ENCODE measurements around the gene PHF8.

The PHF8 gene

GRCh38 chrX:54012830-54013500, 31.3 kb downstream of the PHF8 start:
- Histone ChIP-seq H3K4me2 (ENCODE audit: low read length) (no peak overlapping the region), H3K4me1 (ENCODE audit: control insufficient read depth, low read depth, low read length) (no peaks in the 10 kb centered on the region), H3K4ac (ENCODE audit: low read depth, low read length) (no peak overlapping the region), H3K27ac (ENCODE audit: low read depth, low read length) (no peak overlapping the region), H2BK15ac (replicated peaks; ENCODE audit: low read depth) (no peak overlapping the region), H3K27me3 (ENCODE audit: insufficient read depth, low read length, poor library complexity) (no peaks in the 10 kb centered on the region), H4K5ac (ENCODE audit: low read length) (no peak overlapping the region), H4K8ac (ENCODE audit: low read depth, low read length) (no peak overlapping the region), H3K18ac (ENCODE audit: low read length) (no peak overlapping the region), H3K36me3 (ENCODE audit: control insufficient read depth, insufficient read depth, low read length) (no peaks in the 10 kb centered on the region), H3K79me1 (ENCODE audit: low read length) (no peaks in the 10 kb centered on the region), H2BK120ac (ENCODE audit: low read depth, low read length) (no peak overlapping the region), H3K79me2 (ENCODE audit: control insufficient read depth, insufficient read depth, low read length) (no peaks in the 10 kb centered on the region), H3K4me3 (ENCODE audit: low read length) (no peak overlapping the region), H3K23ac (ENCODE audit: low read length) (no peak overlapping the region), H3K9ac (ENCODE audit: low read length) (no peak overlapping the region), H3K56ac (ENCODE audit: low read length) (no peak overlapping the region), H2AK5ac (ENCODE audit: low read length) (no peak overlapping the region), H2BK5ac (ENCODE audit: low read length) (no peak overlapping the region)
- no CpG with 5 or more reads among the region's 1 CpG for WGBS (ENCODE audit: extremely low coverage, insufficient coverage, low lambda C conversion rate)
- DNase-seq = no peak

GRCh38 chrX:54007682-54008081, 36.6 kb downstream of the PHF8 start:
- Histone ChIP-seq H2BK5ac (ENCODE audit: low read length) (no peak overlapping the region), H3K79me1 (ENCODE audit: low read length) (no peaks in the 10 kb centered on the region), H4K5ac (ENCODE audit: low read length) (no peak overlapping the region), H3K23ac (ENCODE audit: low read length) (no peak overlapping the region), H2AK5ac (ENCODE audit: low read length) (no peak overlapping the region), H3K56ac (ENCODE audit: low read length) (no peak overlapping the region), H2BK120ac (ENCODE audit: low read depth, low read length) (no peak overlapping the region), H3K4me3 (ENCODE audit: low read length) (no peak overlapping the region), H3K9ac (ENCODE audit: low read length) (no peak overlapping the region), H3K36me3 (ENCODE audit: control insufficient read depth, insufficient read depth, low read length) (no peaks in the 10 kb centered on the region), H2BK15ac (replicated peaks; ENCODE audit: low read depth) (no peak overlapping the region), H3K4ac (ENCODE audit: low read depth, low read length) (no peak overlapping the region), H3K79me2 (ENCODE audit: control insufficient read depth, insufficient read depth, low read length) (no peaks in the 10 kb centered on the region), H3K27me3 (ENCODE audit: insufficient read depth, low read length, poor library complexity) (no peaks in the 10 kb centered on the region), H4K8ac (ENCODE audit: low read depth, low read length) (no peak overlapping the region), H3K4me2 (ENCODE audit: low read length) (no peak overlapping the region), H3K27ac (ENCODE audit: low read depth, low read length) (no peak overlapping the region), H3K18ac (ENCODE audit: low read length) (no peak overlapping the region), H3K4me1 (ENCODE audit: control insufficient read depth, low read depth, low read length) (no peaks in the 10 kb centered on the region)
- DNase-seq = no peak
- WGBS (ENCODE audit: extremely low coverage, insufficient coverage, low lambda C conversion rate) = no CpG with 5 or more reads among the region's 4 CpGs

GRCh38 chrX:53997724-53998123, 46.5 kb downstream of the PHF8 start:
- H3K79me2 ChIP-seq (ENCODE audit: control insufficient read depth, insufficient read depth, low read length) = no peaks in the 10 kb centered on the region
- no peak overlapping the region for H3K4ac ChIP-seq (ENCODE audit: low read depth, low read length)
- no peaks in the 10 kb centered on the region for H3K79me1 ChIP-seq (ENCODE audit: low read length)
- no peak overlapping the region for H4K5ac ChIP-seq (ENCODE audit: low read length)
- H3K4me3 ChIP-seq (ENCODE audit: low read length) = no peak overlapping the region
- no peak overlapping the region for H2AK5ac ChIP-seq (ENCODE audit: low read length)
- no peak overlapping the region for H2BK120ac ChIP-seq (ENCODE audit: low read depth, low read length)
- no CpG with 5 or more reads among the region's 2 CpGs for WGBS (ENCODE audit: extremely low coverage, insufficient coverage, low lambda C conversion rate)
- H3K56ac ChIP-seq (ENCODE audit: low read length) = no peak overlapping the region
- H2BK15ac ChIP-seq (replicated peaks; ENCODE audit: low read depth) = no peak overlapping the region
- no peak overlapping the region for H2BK5ac ChIP-seq (ENCODE audit: low read length)
- H3K27ac ChIP-seq (ENCODE audit: low read depth, low read length) = no peak overlapping the region
- H4K8ac ChIP-seq (ENCODE audit: low read depth, low read length) = no peak overlapping the region
- H3K23ac ChIP-seq (ENCODE audit: low read length) = no peak overlapping the region
- no peak overlapping the region for H3K18ac ChIP-seq (ENCODE audit: low read length)
- no peaks in the 10 kb centered on the region for H3K4me1 ChIP-seq (ENCODE audit: control insufficient read depth, low read depth, low read length)
- H3K4me2 ChIP-seq (ENCODE audit: low read length) = no peak overlapping the region
- H3K27me3 ChIP-seq (ENCODE audit: insufficient read depth, low read length, poor library complexity) = no peaks in the 10 kb centered on the region
- H3K36me3 ChIP-seq (ENCODE audit: control insufficient read depth, insufficient read depth, low read length) = no peaks in the 10 kb centered on the region
- DNase-seq = no peak
- no peak overlapping the region for H3K9ac ChIP-seq (ENCODE audit: low read length)

- Histone ChIP-seq H4K8ac (ENCODE audit: low read depth, low read length) (no peak overlapping the region), H3K4ac (ENCODE audit: low read depth, low read length) (no peak overlapping the region)
- no CpG with 5 or more reads among the region's 4 CpGs for WGBS (ENCODE audit: extremely low coverage, insufficient coverage, low lambda C conversion rate)
Observed at GRCh38 chrX:53992589-53992988, 51.7 kb downstream of the PHF8 start.

GRCh38 chrX:53990171-53990570, 54.1 kb downstream of the PHF8 start:
- H3K56ac ChIP-seq (ENCODE audit: low read length) = no peak overlapping the region
- no peaks in the 10 kb centered on the region for H3K79me2 ChIP-seq (ENCODE audit: control insufficient read depth, insufficient read depth, low read length)
- H2BK15ac ChIP-seq (replicated peaks; ENCODE audit: low read depth) = no peak overlapping the region
- no peaks in the 10 kb centered on the region for H3K79me1 ChIP-seq (ENCODE audit: low read length)
- no peak for DNase-seq
- H4K8ac ChIP-seq (ENCODE audit: low read depth, low read length) = no peak overlapping the region
- no peak overlapping the region for H3K27ac ChIP-seq (ENCODE audit: low read depth, low read length)
- no peaks in the 10 kb centered on the region for H3K36me3 ChIP-seq (ENCODE audit: control insufficient read depth, insufficient read depth, low read length)
- H3K9ac ChIP-seq (ENCODE audit: low read length) = no peak overlapping the region
- no peaks in the 10 kb centered on the region for H3K27me3 ChIP-seq (ENCODE audit: insufficient read depth, low read length, poor library complexity)
- H3K23ac ChIP-seq (ENCODE audit: low read length) = no peak overlapping the region
- H4K5ac ChIP-seq (ENCODE audit: low read length) = no peak overlapping the region
- H2BK5ac ChIP-seq (ENCODE audit: low read length) = no peak overlapping the region
- no peak overlapping the region for H3K4me3 ChIP-seq (ENCODE audit: low read length)
- no peak overlapping the region for H3K4me2 ChIP-seq (ENCODE audit: low read length)
- H3K4ac ChIP-seq (ENCODE audit: low read depth, low read length) = no peak overlapping the region
- WGBS (ENCODE audit: extremely low coverage, insufficient coverage, low lambda C conversion rate) = no CpG with 5 or more reads among the region's 2 CpGs
- H2BK120ac ChIP-seq (ENCODE audit: low read depth, low read length) = no peak overlapping the region
- H2AK5ac ChIP-seq (ENCODE audit: low read length) = no peak overlapping the region
- H3K18ac ChIP-seq (ENCODE audit: low read length) = no peak overlapping the region
- no peaks in the 10 kb centered on the region for H3K4me1 ChIP-seq (ENCODE audit: control insufficient read depth, low read depth, low read length)

More at GRCh38 chrX:53992589-53992988, 51.7 kb downstream of the PHF8 start:
- H2BK5ac ChIP-seq (ENCODE audit: low read length) = no peak overlapping the region
- H3K4me2 ChIP-seq (ENCODE audit: low read length) = no peak overlapping the region
- H3K18ac ChIP-seq (ENCODE audit: low read length) = no peak overlapping the region
- no peak for DNase-seq
- no peaks in the 10 kb centered on the region for H3K4me1 ChIP-seq (ENCODE audit: control insufficient read depth, low read depth, low read length)
- no peaks in the 10 kb centered on the region for H3K36me3 ChIP-seq (ENCODE audit: control insufficient read depth, insufficient read depth, low read length)
- no peak overlapping the region for H3K9ac ChIP-seq (ENCODE audit: low read length)
- H3K79me2 ChIP-seq (ENCODE audit: control insufficient read depth, insufficient read depth, low read length) = no peaks in the 10 kb centered on the region
- no peak overlapping the region for H3K27ac ChIP-seq (ENCODE audit: low read depth, low read length)
- no peak overlapping the region for H2AK5ac ChIP-seq (ENCODE audit: low read length)
- H3K79me1 ChIP-seq (ENCODE audit: low read length) = no peaks in the 10 kb centered on the region
- no peak overlapping the region for H2BK120ac ChIP-seq (ENCODE audit: low read depth, low read length)
- no peak overlapping the region for H3K23ac ChIP-seq (ENCODE audit: low read length)
- no peak overlapping the region for H3K4me3 ChIP-seq (ENCODE audit: low read length)
- no peak overlapping the region for H2BK15ac ChIP-seq (replicated peaks; ENCODE audit: low read depth)
- no peaks in the 10 kb centered on the region for H3K27me3 ChIP-seq (ENCODE audit: insufficient read depth, low read length, poor library complexity)
- no peak overlapping the region for H3K56ac ChIP-seq (ENCODE audit: low read length)
- H4K5ac ChIP-seq (ENCODE audit: low read length) = no peak overlapping the region

- Histone ChIP-seq H3K4me1 (ENCODE audit: control insufficient read depth, low read depth, low read length) (no peaks in the 10 kb centered on the region), H3K18ac (ENCODE audit: low read length) (no peak overlapping the region), H3K9ac (ENCODE audit: low read length) (no peak overlapping the region), H3K79me1 (ENCODE audit: low read length) (no peaks in the 10 kb centered on the region), H2BK15ac (replicated peaks; ENCODE audit: low read depth) (no peak overlapping the region), H3K36me3 (ENCODE audit: control insufficient read depth, insufficient read depth, low read length) (no peaks in the 10 kb centered on the region), H2BK5ac (ENCODE audit: low read length) (no peak overlapping the region), H3K27me3 (ENCODE audit: insufficient read depth, low read length, poor library complexity) (no peaks in the 10 kb centered on the region), H2BK120ac (ENCODE audit: low read depth, low read length) (no peak overlapping the region), H3K4me3 (ENCODE audit: low read length) (no peak overlapping the region), H3K4ac (ENCODE audit: low read depth, low read length) (no peak overlapping the region), H3K23ac (ENCODE audit: low read length) (no peak overlapping the region), H3K56ac (ENCODE audit: low read length) (no peak overlapping the region), H4K5ac (ENCODE audit: low read length) (no peak overlapping the region), H4K8ac (ENCODE audit: low read depth, low read length) (no peak overlapping the region), H3K4me2 (ENCODE audit: low read length) (no peak overlapping the region), H3K27ac (ENCODE audit: low read depth, low read length) (no peak overlapping the region), H2AK5ac (ENCODE audit: low read length) (no peak overlapping the region), H3K79me2 (ENCODE audit: control insufficient read depth, insufficient read depth, low read length) (no peaks in the 10 kb centered on the region)
- WGBS (ENCODE audit: extremely low coverage, insufficient coverage, low lambda C conversion rate) = no CpG with 5 or more reads among the region's 12 CpGs
- DNase-seq = no peak
Observed at GRCh38 chrX:53984895-53985294, 59.4 kb downstream of the PHF8 start.
